Keratinocyte (primary cell): Measurements from ENCODE around the gene HS6ST3.

ENCODE experiments used
- EZH2 ChIP-seq: IDR thresholded peaks from one replicate; pipeline ENCODE4 v1.6.1; 2012; ENCODE audit warnings: inconsistent platforms, mild to moderate bottlenecking, low read length, moderate library complexity
- TF ChIP-seq, protein P1 (sequence below), 3 experiments: IDR thresholded peaks in 1 of 3; conservative IDR thresholded peaks in 1 of 3; optimal IDR thresholded peaks in 1 of 3; 2 replicates in 2 of 3; 3 replicates in 1 of 3; pipeline versions ENCODE3 to v1.5.1; 2011; ENCODE audit warnings: low read length in 3 of 3, mild to moderate bottlenecking in 3 of 3, moderate library complexity in 2 of 3, control low read depth in 1 of 3, inconsistent platforms in 1 of 3; ENCODE audit not compliant: insufficient read depth in 2 of 3; ENCODE audit errors: extremely low read depth in 1 of 3

DNA sequence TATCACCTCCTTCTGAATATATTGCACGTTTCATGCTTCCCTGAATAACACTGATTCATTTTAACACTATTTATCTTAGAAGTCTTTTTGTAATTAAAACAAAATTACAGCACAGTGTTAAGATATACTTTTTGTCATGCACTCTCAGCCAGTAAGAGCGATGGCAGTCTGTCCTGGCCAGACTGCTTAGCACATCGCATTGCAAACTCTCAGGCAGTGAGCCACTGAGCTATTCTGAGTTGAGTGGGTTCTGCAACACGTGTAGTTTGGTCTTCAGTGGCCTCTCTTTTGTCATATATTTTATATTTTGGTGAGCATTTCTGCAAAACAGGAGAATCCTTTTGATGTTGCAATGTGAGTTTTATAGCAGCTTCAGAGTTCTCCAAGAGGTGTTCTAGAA is 332.1 kb downstream of the HS6ST3 start:
- TF ChIP-seq, protein P1, sequence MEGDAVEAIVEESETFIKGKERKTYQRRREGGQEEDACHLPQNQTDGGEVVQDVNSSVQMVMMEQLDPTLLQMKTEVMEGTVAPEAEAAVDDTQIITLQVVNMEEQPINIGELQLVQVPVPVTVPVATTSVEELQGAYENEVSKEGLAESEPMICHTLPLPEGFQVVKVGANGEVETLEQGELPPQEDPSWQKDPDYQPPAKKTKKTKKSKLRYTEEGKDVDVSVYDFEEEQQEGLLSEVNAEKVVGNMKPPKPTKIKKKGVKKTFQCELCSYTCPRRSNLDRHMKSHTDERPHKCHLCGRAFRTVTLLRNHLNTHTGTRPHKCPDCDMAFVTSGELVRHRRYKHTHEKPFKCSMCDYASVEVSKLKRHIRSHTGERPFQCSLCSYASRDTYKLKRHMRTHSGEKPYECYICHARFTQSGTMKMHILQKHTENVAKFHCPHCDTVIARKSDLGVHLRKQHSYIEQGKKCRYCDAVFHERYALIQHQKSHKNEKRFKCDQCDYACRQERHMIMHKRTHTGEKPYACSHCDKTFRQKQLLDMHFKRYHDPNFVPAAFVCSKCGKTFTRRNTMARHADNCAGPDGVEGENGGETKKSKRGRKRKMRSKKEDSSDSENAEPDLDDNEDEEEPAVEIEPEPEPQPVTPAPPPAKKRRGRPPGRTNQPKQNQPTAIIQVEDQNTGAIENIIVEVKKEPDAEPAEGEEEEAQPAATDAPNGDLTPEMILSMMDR (optimal IDR thresholded peaks at IDR 0.05 in 1 of 3, IDR thresholded peaks at IDR 0.05 in 1 of 3, conservative IDR thresholded peaks at IDR 0.05 in 1 of 3; ENCODE audit: extremely low read depth in 1 of 3, insufficient read depth in 2 of 3, low read length in 3 of 3): no peak
- no peak for TF ChIP-seq EZH2
